BE2C (cell line): ENCODE data around the gene LINGO3.

ENCODE experiments used
- DNase-seq: peaks from one replicate; pipeline ENCODE4 v3.0.0-alpha.2; 2020
- H3K27me3 ChIP-seq: fragments of 250-450 bp; sonication (Bioruptor Pico); 2 replicates; pipeline ENCODE4 v1.5.1; 2020; ENCODE audit warnings: mild to moderate bottlenecking
- H3K36me3 ChIP-seq: fragments of 250-450 bp; sonication (Bioruptor Pico); 2 replicates; pipeline ENCODE4 v1.5.1; 2020; ENCODE audit warnings: mild to moderate bottlenecking
- H3K4me1 ChIP-seq: fragments of 250-450 bp; sonication (Bioruptor Pico); 2 replicates; pipeline ENCODE4 v1.5.1; 2020
- H3K4me3 ChIP-seq: 2 replicates; pipeline ENCODE4 v1.5.1; 2011; ENCODE audit warnings: low read depth, low read length
- H3K9me3 ChIP-seq: fragments of 250-450 bp; sonication (Bioruptor Pico); 2 replicates; pipeline ENCODE4 v1.5.1; 2020
- CTCF ChIP-seq: IDR thresholded peaks from 2 replicates; pipeline ENCODE4 v1.5.1; 2012; ENCODE audit warnings: mild to moderate bottlenecking, low read depth, low read length

The LINGO3 gene

GRCh38 chr19:2333027-2333806 is 25.3 kb upstream of the LINGO3 start:
- DNase-seq, result no peak
- TF ChIP-seq CTCF, result no peak

GRCh38 chr19:2332341-2333026 is 24.5 kb upstream of the LINGO3 start:
- peak; percentile 92 for DNase-seq
- H3K4me1 ChIP-seq, result peaks cover 35% of the 10 kb centered on the region
- peaks cover 12% of the 10 kb centered on the region for H3K36me3 ChIP-seq
- H3K9me3 ChIP-seq, result no peaks in the 10 kb centered on the region
- TF ChIP-seq CTCF, result no peak
- no peaks in the 10 kb centered on the region for H3K27me3 ChIP-seq
- peak overlapping the region; percentile 23 for H3K4me3 ChIP-seq

More at GRCh38 chr19:2333027-2333806, 25.3 kb upstream of the LINGO3 start:
- H3K27me3 ChIP-seq, result no peaks in the 10 kb centered on the region
- peaks cover 31% of the 10 kb centered on the region for H3K4me1 ChIP-seq
- peaks cover 12% of the 10 kb centered on the region for H3K36me3 ChIP-seq
- H3K9me3 ChIP-seq, result no peaks in the 10 kb centered on the region
- H3K4me3 ChIP-seq, result no peak overlapping the region

GRCh38 chr19:2331601-2332246 is 23.8 kb upstream of the LINGO3 start:
- Histone ChIP-seq H3K27me3 (no peaks in the 10 kb centered on the region), H3K36me3 (peaks cover 19% of the 10 kb centered on the region), H3K4me3 (peak overlapping the region; percentile 23), H3K9me3 (no peaks in the 10 kb centered on the region), H3K4me1 (peaks cover 33% of the 10 kb centered on the region)
- no peak for TF ChIP-seq CTCF
- DNase-seq, result no peak

GRCh38 chr19:2330632-2331284 is 22.8 kb upstream of the LINGO3 start:
- TF ChIP-seq CTCF, result no peak
- DNase-seq, result no peak
- Histone ChIP-seq H3K4me1 (peaks cover 33% of the 10 kb centered on the region), H3K27me3 (no peaks in the 10 kb centered on the region), H3K9me3 (no peaks in the 10 kb centered on the region), H3K4me3 (no peak overlapping the region; the same call in 1 of the 2 replicates), H3K36me3 (peaks cover 28% of the 10 kb centered on the region)

GRCh38 chr19:2330255-2330631 is 22.3 kb upstream of the LINGO3 start:
- DNase-seq, result no peak
- Histone ChIP-seq H3K27me3 (no peaks in the 10 kb centered on the region), H3K9me3 (no peaks in the 10 kb centered on the region), H3K36me3 (peaks cover 32% of the 10 kb centered on the region), H3K4me1 (peaks cover 33% of the 10 kb centered on the region), H3K4me3 (no peak overlapping the region)
- no peak for TF ChIP-seq CTCF
